ENCODE data around the gene DKC1.

The DKC1 gene

DNA sequence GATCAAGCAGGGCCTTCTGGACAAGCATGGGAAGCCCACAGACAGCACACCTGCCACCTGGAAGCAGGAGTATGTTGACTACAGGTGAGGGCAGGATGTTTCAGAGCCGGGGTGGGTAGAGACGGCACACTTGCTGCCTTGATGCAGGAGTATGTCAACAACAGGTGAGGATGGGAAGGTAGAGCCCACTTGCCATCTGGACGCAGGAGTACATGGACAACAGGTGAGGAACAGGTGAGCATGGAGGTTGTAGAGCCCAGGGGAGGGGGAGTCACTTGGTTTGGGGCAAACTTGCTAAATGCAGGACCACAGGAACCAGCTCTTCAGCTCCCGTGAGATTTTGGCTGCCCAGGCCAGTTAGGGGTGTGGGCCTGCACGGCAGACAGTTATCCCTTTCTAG lies 12.0 kb downstream of the DKC1 start:
- peaks cover 39% of the 10 kb centered on the region for H3K36me3 ChIP-seq (ENCODE audit: insufficient read depth, low read length)
- H3K4me2 ChIP-seq (ENCODE audit: low read length) = no peak overlapping the region
- H3K4me1 ChIP-seq (ENCODE audit: control insufficient read depth, insufficient read depth, low read length) = peaks cover 14% of the 10 kb centered on the region
- H3K27me3 ChIP-seq (ENCODE audit: control insufficient read depth, insufficient read depth, low read length) = no peaks in the 10 kb centered on the region
- H3K9me3 ChIP-seq (replicated peaks; ENCODE audit: low read length) = no peaks in the 10 kb centered on the region
- H3K9ac ChIP-seq (ENCODE audit: low read depth, low read length) = no peak overlapping the region
- H3K4me3 ChIP-seq (ENCODE audit: low read length) = no peak overlapping the region

DNA sequence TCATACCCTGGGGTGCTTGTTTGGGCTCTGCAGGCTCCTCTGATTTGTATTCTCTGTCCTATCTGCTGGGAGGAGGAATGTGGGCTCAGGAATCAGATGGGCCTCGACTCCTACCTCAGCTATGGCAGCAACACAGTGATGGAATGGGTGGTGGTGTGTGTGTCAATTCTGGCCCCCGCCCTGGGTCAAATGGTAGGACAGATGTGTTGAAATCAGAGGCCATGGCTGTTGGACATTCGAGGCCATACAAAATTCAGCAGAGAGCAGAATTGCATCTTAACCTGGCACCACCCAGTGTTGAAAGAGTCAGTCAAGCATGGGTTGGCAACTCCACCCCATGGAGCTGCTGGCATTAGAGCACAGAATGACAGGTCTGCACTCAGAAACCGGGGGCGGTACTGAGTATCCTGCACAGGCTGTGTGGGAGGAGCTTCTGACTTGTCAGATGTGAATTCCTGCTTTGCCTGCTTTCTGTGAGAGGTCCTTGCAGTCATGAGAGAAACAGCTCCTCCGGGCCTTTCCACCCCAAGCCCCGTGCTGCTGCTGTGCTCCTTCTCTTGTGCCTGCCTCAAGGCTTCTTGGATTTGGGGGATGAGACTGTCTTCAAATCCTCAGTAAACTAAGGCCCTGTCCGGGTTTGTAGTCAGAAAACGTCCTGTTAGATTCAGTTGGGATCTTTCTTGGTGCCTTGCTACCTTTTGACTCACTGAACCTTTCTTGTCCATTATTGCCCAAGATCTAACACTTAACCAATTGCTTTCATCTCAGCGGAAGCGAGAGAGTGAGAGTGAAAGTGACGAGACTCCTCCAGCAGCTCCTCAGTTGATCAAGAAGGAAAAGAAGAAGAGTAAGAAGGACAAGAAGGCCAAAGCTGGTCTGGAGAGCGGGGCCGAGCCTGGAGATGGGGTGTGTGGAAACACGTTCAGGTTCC lies 13.0 kb downstream of the DKC1 start:
- Histone ChIP-seq H3K4me2 (ENCODE audit: low read length) (no peak overlapping the region), H3K4me3 (ENCODE audit: low read length) (no peak overlapping the region), H3K9me3 (replicated peaks; ENCODE audit: low read length) (no peaks in the 10 kb centered on the region), H3K27me3 (ENCODE audit: control insufficient read depth, insufficient read depth, low read length) (no peaks in the 10 kb centered on the region), H3K36me3 (ENCODE audit: insufficient read depth, low read length) (peaks cover 32% of the 10 kb centered on the region), H3K9ac (ENCODE audit: low read depth, low read length) (no peak overlapping the region), H3K4me1 (ENCODE audit: control insufficient read depth, insufficient read depth, low read length) (peaks cover 14% of the 10 kb centered on the region)

DNA sequence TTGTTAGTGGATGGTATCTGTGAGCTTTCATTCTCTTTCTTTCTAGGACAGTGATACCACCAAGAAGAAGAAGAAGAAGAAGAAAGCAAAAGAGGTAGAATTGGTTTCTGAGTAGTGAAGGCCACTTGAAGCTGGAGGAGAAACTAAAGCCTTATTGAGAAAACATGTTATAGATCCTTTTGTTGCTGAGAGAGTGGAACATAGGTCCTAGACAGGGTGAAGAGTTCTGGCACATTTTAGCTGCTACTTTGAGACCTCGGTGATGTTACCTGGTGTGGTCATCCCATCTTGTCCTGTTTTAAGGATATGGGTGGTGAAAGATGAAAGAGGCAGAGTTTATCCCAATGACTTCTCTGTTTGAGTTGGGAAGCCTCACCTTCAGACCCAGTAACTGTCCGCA lies 14.1 kb downstream of the DKC1 start:
- no peaks in the 10 kb centered on the region for H3K27me3 ChIP-seq (ENCODE audit: control insufficient read depth, insufficient read depth, low read length)
- H3K9ac ChIP-seq (ENCODE audit: low read depth, low read length) = no peak overlapping the region
- no peak overlapping the region for H3K4me3 ChIP-seq (ENCODE audit: low read length)
- no peaks in the 10 kb centered on the region for H3K9me3 ChIP-seq (replicated peaks; ENCODE audit: low read length)
- peaks cover 17% of the 10 kb centered on the region for H3K4me1 ChIP-seq (ENCODE audit: control insufficient read depth, insufficient read depth, low read length)
- H3K4me2 ChIP-seq (ENCODE audit: low read length) = no peak overlapping the region
- peaks cover 31% of the 10 kb centered on the region for H3K36me3 ChIP-seq (ENCODE audit: insufficient read depth, low read length)

- H3K4me1 ChIP-seq (ENCODE audit: control insufficient read depth, insufficient read depth, low read length) = peaks cover 22% of the 10 kb centered on the region
- H3K9me3 ChIP-seq (replicated peaks; ENCODE audit: low read length) = no peaks in the 10 kb centered on the region
- no peak overlapping the region for H3K4me2 ChIP-seq (ENCODE audit: low read length)
- peaks cover 26% of the 10 kb centered on the region for H3K36me3 ChIP-seq (ENCODE audit: insufficient read depth, low read length)
- H3K9ac ChIP-seq (ENCODE audit: low read depth, low read length) = no peak overlapping the region
- H3K27me3 ChIP-seq (ENCODE audit: control insufficient read depth, insufficient read depth, low read length) = no peaks in the 10 kb centered on the region
- H3K4me3 ChIP-seq (ENCODE audit: low read length) = no peak overlapping the region
Measured at GRCh38 chrX:154779261-154779660, 16.6 kb downstream of the DKC1 start.

DNA sequence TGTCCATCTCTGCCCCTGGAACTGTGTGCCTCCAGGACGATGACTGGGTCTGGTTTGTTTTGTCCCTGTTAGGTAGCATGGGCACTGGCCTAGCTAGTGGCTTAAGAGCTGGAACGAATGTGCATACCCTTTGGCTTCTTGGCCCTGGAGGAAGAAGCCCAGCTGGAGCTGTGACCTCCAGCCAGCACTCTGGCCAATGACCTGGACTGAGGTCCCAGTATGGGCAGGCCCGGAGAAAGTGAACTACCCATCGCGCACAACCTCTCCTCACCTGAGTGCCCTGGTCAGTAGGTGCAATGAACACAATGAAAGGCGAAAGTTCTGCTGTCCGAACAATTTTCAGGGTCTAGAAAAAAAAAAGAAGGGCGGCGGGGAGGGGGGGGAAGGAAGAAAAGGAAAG lies 18.3 kb downstream of the DKC1 start:
- Histone ChIP-seq H3K9ac (ENCODE audit: low read depth, low read length) (no peak overlapping the region), H3K4me1 (ENCODE audit: control insufficient read depth, insufficient read depth, low read length) (peaks cover 17% of the 10 kb centered on the region), H3K9me3 (replicated peaks; ENCODE audit: low read length) (peaks cover 4% of the 10 kb centered on the region), H3K27me3 (ENCODE audit: control insufficient read depth, insufficient read depth, low read length) (no peaks in the 10 kb centered on the region), H3K4me2 (ENCODE audit: low read length) (no peak overlapping the region), H3K36me3 (ENCODE audit: insufficient read depth, low read length) (peaks cover 13% of the 10 kb centered on the region), H3K4me3 (ENCODE audit: low read length) (no peak overlapping the region)

DNA sequence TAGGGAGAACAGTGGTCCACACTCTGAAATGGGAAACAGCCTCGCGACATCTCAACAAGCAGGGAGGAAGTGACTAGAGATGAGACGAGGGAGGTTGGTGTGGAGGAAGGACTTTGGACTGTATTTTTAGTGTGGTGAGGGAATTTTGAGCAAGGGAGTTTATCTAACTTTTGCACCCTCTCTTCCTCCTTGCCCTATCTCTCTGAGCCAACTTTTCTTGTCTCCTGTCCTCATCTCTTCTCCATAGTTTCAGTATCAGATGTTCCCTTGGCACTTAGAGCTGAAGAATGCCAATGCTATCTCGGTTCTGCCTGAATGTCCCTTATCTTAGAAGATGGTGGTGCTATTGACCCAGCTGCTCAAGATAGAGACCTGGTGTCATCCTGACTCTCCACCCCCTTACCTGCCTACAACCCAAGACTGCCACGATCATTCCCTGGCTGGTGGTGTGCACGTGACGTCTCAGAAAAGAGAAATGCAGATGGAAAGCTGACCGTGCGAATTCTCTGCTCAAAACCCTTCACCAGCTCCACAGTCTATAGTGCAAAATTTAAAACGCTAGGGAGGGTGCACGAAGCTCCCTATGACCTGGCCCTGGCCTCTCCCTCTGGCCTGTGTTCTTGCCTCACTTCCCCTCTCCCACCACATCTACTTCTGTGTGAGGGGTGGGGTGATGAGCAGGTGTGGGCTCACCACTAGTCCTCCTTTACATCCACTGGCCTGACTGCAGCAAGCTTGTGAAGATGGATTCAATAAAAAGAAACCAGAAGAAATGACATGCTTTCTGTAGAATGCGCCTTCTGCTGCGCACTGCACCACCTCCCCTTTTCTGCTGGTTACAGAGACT lies 21.7 kb downstream of the DKC1 start:
- no peaks in the 10 kb centered on the region for H3K36me3 ChIP-seq (ENCODE audit: insufficient read depth, low read length)
- no peak overlapping the region for H3K4me2 ChIP-seq (ENCODE audit: low read length)
- no peak overlapping the region for H3K4me3 ChIP-seq (ENCODE audit: low read length)
- H3K27me3 ChIP-seq (ENCODE audit: control insufficient read depth, insufficient read depth, low read length) = no peaks in the 10 kb centered on the region
- H3K9ac ChIP-seq (ENCODE audit: low read depth, low read length) = no peak overlapping the region
- peaks cover 8% of the 10 kb centered on the region for H3K4me1 ChIP-seq (ENCODE audit: control insufficient read depth, insufficient read depth, low read length)
- peaks cover 4% of the 10 kb centered on the region for H3K9me3 ChIP-seq (replicated peaks; ENCODE audit: low read length)

- Histone ChIP-seq H3K36me3 (ENCODE audit: insufficient read depth, low read length) (no peaks in the 10 kb centered on the region), H3K4me1 (ENCODE audit: control insufficient read depth, insufficient read depth, low read length) (peaks cover 8% of the 10 kb centered on the region), H3K4me2 (ENCODE audit: low read length) (no peak overlapping the region), H3K9me3 (replicated peaks; ENCODE audit: low read length) (peaks cover 4% of the 10 kb centered on the region), H3K27me3 (ENCODE audit: control insufficient read depth, insufficient read depth, low read length) (no peaks in the 10 kb centered on the region), H3K4me3 (ENCODE audit: low read length) (no peak overlapping the region), H3K9ac (ENCODE audit: low read depth, low read length) (no peak overlapping the region)
Measured at GRCh38 chrX:154785716-154786115, 23.1 kb downstream of the DKC1 start.

- H3K4me3 ChIP-seq (ENCODE audit: low read length) = no peak overlapping the region
- H3K4me2 ChIP-seq (ENCODE audit: low read length) = no peak overlapping the region
- H3K9me3 ChIP-seq (replicated peaks; ENCODE audit: low read length) = no peaks in the 10 kb centered on the region
Measured at GRCh38 chrX:154791467-154791866, 28.8 kb downstream of the DKC1 start.

DNA sequence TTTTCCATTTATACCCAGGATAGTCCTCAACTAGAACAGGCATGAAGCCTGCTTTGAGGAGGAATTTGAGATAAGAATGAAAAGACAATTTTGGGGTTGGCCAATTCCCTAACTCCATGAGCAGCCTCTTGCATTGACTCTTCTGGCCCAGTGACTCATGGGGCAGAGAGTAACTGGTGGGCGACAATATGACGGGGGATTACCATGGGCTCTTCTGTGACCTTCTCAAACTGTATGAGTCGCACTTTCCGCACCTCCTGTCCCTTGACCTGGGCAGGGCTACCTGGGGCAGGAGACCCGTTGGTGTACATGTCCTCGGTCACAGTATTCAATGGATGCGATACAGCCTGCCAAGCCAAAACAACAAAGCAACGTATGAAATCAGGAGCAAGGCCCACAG lies 29.3 kb downstream of the DKC1 start:
- Histone ChIP-seq H3K4me2 (ENCODE audit: low read length) (no peak overlapping the region), H3K27me3 (ENCODE audit: control insufficient read depth, insufficient read depth, low read length) (no peaks in the 10 kb centered on the region), H3K4me3 (ENCODE audit: low read length) (no peak overlapping the region), H3K36me3 (ENCODE audit: insufficient read depth, low read length) (no peaks in the 10 kb centered on the region), H3K9me3 (replicated peaks; ENCODE audit: low read length) (no peaks in the 10 kb centered on the region), H3K4me1 (ENCODE audit: control insufficient read depth, insufficient read depth, low read length) (no peaks in the 10 kb centered on the region), H3K9ac (ENCODE audit: low read depth, low read length) (no peak overlapping the region)

More at GRCh38 chrX:154791467-154791866, 28.8 kb downstream of the DKC1 start:
- no peaks in the 10 kb centered on the region for H3K4me1 ChIP-seq (ENCODE audit: control insufficient read depth, insufficient read depth, low read length)
- H3K9ac ChIP-seq (ENCODE audit: low read depth, low read length) = no peak overlapping the region
- H3K27me3 ChIP-seq (ENCODE audit: control insufficient read depth, insufficient read depth, low read length) = no peaks in the 10 kb centered on the region
- H3K36me3 ChIP-seq (ENCODE audit: insufficient read depth, low read length) = no peaks in the 10 kb centered on the region

- Histone ChIP-seq H3K4me2 (ENCODE audit: low read length) (no peak overlapping the region), H3K9ac (ENCODE audit: low read depth, low read length) (no peak overlapping the region), H3K4me1 (ENCODE audit: control insufficient read depth, insufficient read depth, low read length) (no peaks in the 10 kb centered on the region), H3K27me3 (ENCODE audit: control insufficient read depth, insufficient read depth, low read length) (no peaks in the 10 kb centered on the region), H3K4me3 (ENCODE audit: low read length) (no peak overlapping the region), H3K36me3 (ENCODE audit: insufficient read depth, low read length) (no peaks in the 10 kb centered on the region), H3K9me3 (replicated peaks; ENCODE audit: low read length) (no peaks in the 10 kb centered on the region)
Measured at GRCh38 chrX:154793084-154793795, 30.6 kb downstream of the DKC1 start.

DNA sequence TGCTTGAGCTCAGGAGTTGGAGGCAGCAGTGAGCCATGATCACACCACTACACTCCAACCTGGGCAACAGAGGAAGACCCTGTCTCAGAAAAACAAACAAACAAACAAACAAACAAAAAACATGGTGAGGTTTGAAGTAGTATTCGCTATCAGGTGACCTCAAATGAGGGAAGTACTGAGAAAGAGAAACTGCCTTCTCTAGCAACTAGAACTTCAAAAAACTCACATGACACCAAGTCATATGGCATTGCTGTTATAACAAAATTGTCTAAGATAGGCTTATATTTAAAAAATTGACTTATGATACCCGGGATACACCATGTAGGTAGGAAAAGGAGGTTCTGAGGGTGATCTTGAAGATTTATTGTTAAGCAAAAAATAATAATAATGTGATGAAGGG lies 32.4 kb downstream of the DKC1 start:
- no peak overlapping the region for H3K4me2 ChIP-seq (ENCODE audit: low read length)
- peaks cover 13% of the 10 kb centered on the region for H3K4me1 ChIP-seq (ENCODE audit: control insufficient read depth, insufficient read depth, low read length)
- no peak overlapping the region for H3K4me3 ChIP-seq (ENCODE audit: low read length)
- H3K9ac ChIP-seq (ENCODE audit: low read depth, low read length) = no peak overlapping the region
- no peaks in the 10 kb centered on the region for H3K36me3 ChIP-seq (ENCODE audit: insufficient read depth, low read length)
- no peaks in the 10 kb centered on the region for H3K9me3 ChIP-seq (replicated peaks; ENCODE audit: low read length)
- no peaks in the 10 kb centered on the region for H3K27me3 ChIP-seq (ENCODE audit: control insufficient read depth, insufficient read depth, low read length)

Measured in skeletal muscle satellite cell (primary cell).